ENCODE results near the gene COL20A1.

COL20A1 gene

DNA sequence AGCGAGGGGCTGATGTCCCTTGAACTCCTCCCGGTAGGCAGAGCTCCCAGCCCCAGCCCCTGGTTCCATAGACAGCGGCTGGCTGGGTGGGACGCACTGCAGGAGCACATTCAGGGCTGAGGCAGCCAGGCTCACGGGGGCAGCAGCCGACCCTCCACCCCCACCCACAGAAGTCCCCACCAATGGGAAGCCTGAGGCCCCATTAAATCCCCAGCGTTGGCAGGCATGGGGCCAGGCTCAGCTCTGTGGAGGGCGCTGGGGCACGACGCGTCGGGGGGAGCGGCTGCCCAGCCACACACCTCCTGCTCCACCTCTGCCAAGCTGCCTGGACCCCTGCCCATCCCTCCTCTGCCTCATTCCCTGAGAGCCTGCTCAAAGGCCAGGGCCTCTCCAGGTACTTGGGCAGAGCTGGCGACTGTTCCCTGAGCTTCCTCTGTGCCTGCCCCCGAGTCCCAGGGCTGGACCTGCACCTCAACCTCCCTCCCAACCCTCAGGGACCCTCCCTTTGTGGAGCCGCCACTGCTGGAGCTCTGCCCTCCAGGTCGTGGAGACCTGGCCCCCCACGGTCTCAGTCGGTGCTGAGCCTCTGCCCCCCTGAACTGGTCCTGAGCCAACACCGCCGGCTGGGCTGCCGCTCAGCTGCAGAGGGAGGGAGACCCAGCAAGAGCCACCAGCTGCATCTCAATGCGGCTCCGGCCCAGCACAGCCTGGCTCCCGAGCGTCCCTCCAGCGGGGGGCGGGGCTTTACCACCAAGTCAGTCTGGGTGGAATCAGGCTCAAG is 59.0 kb downstream of the COL20A1 start:
- TF ChIP-seq, protein P1, sequence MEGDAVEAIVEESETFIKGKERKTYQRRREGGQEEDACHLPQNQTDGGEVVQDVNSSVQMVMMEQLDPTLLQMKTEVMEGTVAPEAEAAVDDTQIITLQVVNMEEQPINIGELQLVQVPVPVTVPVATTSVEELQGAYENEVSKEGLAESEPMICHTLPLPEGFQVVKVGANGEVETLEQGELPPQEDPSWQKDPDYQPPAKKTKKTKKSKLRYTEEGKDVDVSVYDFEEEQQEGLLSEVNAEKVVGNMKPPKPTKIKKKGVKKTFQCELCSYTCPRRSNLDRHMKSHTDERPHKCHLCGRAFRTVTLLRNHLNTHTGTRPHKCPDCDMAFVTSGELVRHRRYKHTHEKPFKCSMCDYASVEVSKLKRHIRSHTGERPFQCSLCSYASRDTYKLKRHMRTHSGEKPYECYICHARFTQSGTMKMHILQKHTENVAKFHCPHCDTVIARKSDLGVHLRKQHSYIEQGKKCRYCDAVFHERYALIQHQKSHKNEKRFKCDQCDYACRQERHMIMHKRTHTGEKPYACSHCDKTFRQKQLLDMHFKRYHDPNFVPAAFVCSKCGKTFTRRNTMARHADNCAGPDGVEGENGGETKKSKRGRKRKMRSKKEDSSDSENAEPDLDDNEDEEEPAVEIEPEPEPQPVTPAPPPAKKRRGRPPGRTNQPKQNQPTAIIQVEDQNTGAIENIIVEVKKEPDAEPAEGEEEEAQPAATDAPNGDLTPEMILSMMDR (conservative IDR thresholded peaks at IDR 0.05; ENCODE audit: control insufficient read depth, insufficient read depth, low read depth, low read length) = no peak
- H3K4me3 ChIP-seq (ENCODE audit: control insufficient read depth, low read depth, low read length) = no peak overlapping the region
- no peak for DNase-seq (ENCODE audit: low read depth)

GRCh38 chr20:63352811-63353221 is 59.8 kb downstream of the COL20A1 start:
- no peak for DNase-seq (ENCODE audit: low read depth)
- TF ChIP-seq, protein P1 (conservative IDR thresholded peaks at IDR 0.05; ENCODE audit: control insufficient read depth, insufficient read depth, low read depth, low read length) = no peak

DNA sequence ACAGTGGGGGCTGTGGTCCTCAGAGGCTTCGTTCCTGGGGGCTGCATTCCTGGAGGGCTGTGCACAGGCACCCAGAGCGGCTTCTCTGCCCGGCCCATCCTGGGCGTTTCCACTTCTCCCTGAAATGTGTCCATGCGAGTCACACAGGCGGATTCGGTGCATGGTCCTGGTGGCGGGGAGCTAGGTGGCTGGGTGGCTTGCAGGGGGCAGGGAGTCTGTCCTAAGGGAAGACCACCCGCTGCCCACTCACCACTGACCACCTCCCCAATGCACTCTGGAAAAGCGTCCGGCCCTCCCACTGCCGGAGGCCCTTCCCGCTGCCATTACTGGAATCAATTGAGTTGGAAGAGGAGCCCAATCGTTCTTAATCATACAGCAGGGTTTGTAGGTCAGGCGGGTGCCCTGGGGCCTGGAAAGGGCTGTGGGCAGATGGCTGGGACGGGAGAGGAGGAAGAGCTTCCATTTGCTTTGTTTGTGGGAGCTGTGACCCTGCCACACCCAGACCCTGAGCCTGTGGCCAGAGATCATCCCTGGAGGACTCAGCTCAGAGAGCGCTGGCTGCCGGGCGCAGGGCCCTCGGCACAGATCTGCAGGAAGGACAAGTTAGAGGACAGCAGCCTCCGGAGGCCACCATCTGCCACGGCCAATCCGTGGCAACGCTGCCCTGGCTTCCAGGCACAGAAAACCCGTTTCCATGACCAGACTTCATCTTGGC is 61.8 kb downstream of the COL20A1 start:
- DNase-seq (ENCODE audit: low read depth) = no peak
- H3K4me3 ChIP-seq (ENCODE audit: control insufficient read depth, low read depth, low read length) = no peak overlapping the region
- TF ChIP-seq, protein P1 (conservative IDR thresholded peaks at IDR 0.05; ENCODE audit: control insufficient read depth, insufficient read depth, low read depth, low read length) = no peak

More at GRCh38 chr20:63352811-63353221, 59.8 kb downstream of the COL20A1 start:
- no peak overlapping the region for H3K4me3 ChIP-seq (ENCODE audit: control insufficient read depth, low read depth, low read length)

DNA sequence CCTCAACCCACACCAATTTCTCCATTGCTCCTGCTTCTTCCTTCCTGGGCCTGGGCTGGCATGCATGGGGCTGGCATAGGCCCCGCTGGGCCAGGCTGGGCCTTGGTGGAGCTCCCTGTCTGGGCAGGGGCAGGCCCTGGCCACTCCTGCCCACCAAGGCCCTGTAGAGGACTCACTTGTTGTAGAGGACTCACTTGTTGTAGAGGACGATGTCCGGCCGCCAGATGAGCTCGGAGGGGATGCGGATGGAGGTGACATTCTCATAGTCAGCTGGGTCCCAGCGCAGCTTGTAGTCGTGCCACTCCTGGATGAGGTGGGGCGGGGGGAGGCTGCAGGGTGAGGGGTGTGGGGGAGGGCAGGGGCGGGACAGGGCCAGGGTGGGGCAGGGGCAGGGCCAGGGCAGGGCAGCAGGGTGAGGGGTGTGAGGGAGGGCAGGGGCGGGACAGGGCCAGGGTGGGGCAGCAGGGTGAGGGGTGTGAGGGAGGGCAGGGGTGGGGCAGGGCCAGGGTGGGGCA is 62.9 kb downstream of the COL20A1 start:
- DNase-seq (ENCODE audit: low read depth) = no peak
- H3K4me3 ChIP-seq (ENCODE audit: control insufficient read depth, low read depth, low read length) = no peak overlapping the region
- TF ChIP-seq, protein P1 (conservative IDR thresholded peaks at IDR 0.05; ENCODE audit: control insufficient read depth, insufficient read depth, low read depth, low read length) = no peak

GRCh38 chr20:63356511-63356910 is 63.5 kb downstream of the COL20A1 start:
- no peak overlapping the region for H3K4me3 ChIP-seq (ENCODE audit: control insufficient read depth, low read depth, low read length)
- TF ChIP-seq, protein P1 (conservative IDR thresholded peaks at IDR 0.05; ENCODE audit: control insufficient read depth, insufficient read depth, low read depth, low read length) = no peak
- no peak for DNase-seq (ENCODE audit: low read depth)

DNA sequence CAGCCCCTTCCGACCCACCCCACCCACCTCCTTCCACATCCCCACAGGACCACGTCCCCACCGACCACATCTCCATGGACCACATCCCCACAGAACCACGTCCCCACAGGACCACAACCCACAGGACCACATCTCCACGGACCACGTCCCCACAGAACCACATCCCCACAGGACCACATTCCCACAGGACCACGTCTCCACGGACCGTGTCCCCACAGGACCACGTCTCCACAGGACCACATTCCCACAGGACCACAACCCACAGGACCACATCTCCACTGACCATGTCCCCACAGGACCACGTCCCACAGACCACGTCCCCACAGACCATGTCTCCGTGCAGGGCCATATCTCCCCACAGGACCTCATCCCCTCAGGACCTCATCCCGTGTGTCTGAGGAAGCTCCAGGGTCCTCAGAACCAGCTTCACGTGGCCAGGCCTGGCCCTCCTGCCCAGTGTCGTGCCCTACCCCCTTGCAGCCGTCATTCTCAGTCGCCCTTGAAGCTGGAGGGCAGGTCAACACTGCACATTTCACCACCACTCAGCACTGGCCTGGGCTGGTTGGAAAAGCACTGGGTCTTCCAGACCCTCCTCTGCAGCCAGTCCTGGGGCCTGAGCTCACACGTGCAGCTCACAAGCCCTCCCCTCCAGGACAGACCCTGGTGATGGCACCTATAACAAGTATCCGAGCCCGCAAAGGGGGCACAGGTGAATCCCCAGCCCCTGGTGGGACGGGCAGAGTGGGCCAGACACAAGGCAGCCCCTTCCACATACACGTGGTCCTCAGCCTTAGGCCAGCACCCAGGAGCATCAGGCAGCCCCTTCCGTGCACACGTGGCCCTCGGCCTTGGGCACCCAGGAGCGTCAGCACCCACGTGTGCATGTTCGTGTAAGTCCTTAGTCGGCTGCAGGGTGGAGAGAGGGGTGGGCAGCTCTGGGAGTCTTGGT is 64.2 kb downstream of the COL20A1 start:
- no peak overlapping the region for H3K4me3 ChIP-seq (ENCODE audit: control insufficient read depth, low read depth, low read length)
- TF ChIP-seq, protein P1 (conservative IDR thresholded peaks at IDR 0.05; ENCODE audit: control insufficient read depth, insufficient read depth, low read depth, low read length) = no peak
- DNase-seq (ENCODE audit: low read depth) = no peak
